BJ (cell line): ENCODE data around the gene TNFRSF8. TPM values are rescaled to one million over a fixed set of nuclear protein-coding genes. Genes with fewer than 3 reads are reported as not detected.

Source experiments
- CTCF ChIA-PET: fragments of 350-600 bp; formaldehyde crosslinking; extraction: SDS; loops from one replicate; lab custom pipeline; 2021; ENCODE audit warnings: antibody characterized with exemption, inconsistent platforms; lab: Yijun Ruan, JAX
- POLR2A ChIA-PET: fragments of 300-600 bp; sonication (Branson Sonifier 250); formaldehyde crosslinking; extraction: SDS; loops from one replicate; lab custom pipeline; 2021; ENCODE audit warnings: antibody characterized with exemption; lab: Charles Lee
- DNase-seq: peaks from one replicate; pipeline ENCODE4 v3.0.0-alpha.2; 2011; ENCODE audit warnings: low read depth
- H3K27me3 ChIP-seq: 2 replicates; pipeline ENCODE4 v1.6.0; 2011; ENCODE audit warnings: low read length; ENCODE audit not compliant: control insufficient read depth, insufficient read depth
- H3K36me3 ChIP-seq: 2 replicates; pipeline ENCODE4 v1.5.1; 2011; ENCODE audit warnings: low read length; ENCODE audit not compliant: control insufficient read depth, insufficient read depth
- H3K4me3 ChIP-seq: 2 replicates; pipeline ENCODE4 v1.5.1; 2011; ENCODE audit warnings: low read depth, mild to moderate bottlenecking, control low read depth, low read length
- polyA plus RNA-seq: library from polyadenylated mRNA; depleted of rRNA; stranded (reverse); fragments of >200 nt; gene quantifications from 2 replicates; pipeline ENCODE4 v1.2.3, GENCODE V29; 2011
- TF ChIP-seq, protein P1 (sequence below): IDR thresholded peaks from 2 replicates; pipeline ENCODE4 v1.5.1; 2011; ENCODE audit warnings: low read depth, mild to moderate bottlenecking, control low read depth, inconsistent platforms, low read length, moderate library complexity; ENCODE audit not compliant: insufficient read depth

Gene TNFRSF8
- polyA plus RNA-seq, 1 experiment = not detected

DNA sequence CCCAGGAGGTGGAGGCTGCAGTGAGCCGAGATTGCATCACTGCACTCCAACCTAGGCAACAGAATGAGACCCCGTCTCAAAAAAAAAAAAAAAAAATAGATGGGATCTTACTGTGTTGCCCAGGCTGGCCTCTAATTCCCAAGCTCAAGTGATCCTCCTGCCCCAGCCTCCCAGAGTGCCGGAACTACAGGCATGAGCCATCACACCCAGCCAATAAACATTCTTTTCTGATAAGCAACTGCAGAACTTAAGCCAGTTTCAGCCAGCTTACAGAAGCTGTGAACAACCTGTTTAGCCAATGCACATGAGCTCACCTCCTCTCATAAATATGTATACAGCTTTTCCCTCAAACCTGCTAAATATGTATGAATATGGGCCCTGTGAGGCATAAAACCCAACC, 46.9 kb upstream of the TNFRSF8 start:
- no peak for DNase-seq
- TF ChIP-seq, protein P1, sequence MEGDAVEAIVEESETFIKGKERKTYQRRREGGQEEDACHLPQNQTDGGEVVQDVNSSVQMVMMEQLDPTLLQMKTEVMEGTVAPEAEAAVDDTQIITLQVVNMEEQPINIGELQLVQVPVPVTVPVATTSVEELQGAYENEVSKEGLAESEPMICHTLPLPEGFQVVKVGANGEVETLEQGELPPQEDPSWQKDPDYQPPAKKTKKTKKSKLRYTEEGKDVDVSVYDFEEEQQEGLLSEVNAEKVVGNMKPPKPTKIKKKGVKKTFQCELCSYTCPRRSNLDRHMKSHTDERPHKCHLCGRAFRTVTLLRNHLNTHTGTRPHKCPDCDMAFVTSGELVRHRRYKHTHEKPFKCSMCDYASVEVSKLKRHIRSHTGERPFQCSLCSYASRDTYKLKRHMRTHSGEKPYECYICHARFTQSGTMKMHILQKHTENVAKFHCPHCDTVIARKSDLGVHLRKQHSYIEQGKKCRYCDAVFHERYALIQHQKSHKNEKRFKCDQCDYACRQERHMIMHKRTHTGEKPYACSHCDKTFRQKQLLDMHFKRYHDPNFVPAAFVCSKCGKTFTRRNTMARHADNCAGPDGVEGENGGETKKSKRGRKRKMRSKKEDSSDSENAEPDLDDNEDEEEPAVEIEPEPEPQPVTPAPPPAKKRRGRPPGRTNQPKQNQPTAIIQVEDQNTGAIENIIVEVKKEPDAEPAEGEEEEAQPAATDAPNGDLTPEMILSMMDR = no peak
- ChIA-PET POLR2A (no interaction called here), CTCF (no interaction called here)
- peaks cover 7% of the 10 kb centered on the region for H3K36me3 ChIP-seq
- no peaks in the 10 kb centered on the region for H3K27me3 ChIP-seq
- no peak overlapping the region for H3K4me3 ChIP-seq

DNA sequence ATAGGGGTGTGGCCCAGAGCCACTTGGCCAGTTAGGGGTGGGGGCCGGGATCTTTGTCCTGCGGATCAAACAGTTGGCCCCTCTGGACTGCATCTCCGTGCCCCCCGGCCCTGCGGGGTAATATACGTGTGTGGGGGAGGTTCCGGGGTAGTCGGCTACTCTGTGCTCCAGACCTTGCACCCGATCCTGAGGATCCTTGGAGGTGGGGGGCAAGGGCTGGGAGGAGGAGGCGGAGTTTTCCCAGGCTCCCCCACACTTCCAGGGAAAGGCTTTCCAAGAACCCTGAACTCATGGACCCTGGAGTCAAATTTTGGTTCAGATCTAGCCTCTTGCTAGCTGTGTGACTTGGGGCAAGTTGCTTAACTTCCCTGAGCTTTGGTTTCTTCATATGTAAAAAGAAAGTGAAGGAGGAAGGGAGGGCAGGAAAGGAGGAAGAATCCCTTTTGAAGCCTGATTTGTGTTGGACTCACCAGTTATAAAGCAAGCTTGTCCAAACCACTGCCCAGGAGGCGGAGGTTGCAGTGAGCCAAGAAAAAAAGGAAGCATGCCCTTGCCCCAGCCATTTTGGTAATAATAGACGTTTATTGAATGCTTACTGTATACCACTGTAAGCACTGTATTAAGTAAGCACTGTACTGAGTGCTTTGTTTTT, 43.1 kb upstream of the TNFRSF8 start:
- CTCF ChIA-PET = interaction anchor here (1.7 to 1.9 kb wide), 2 partner anchors 11 to 60 kb away, joined by 5 read pairs; no protein-coding TSS in a partner anchor
- Histone ChIP-seq H3K4me3 (peak overlapping the region; percentile 86), H3K36me3 (peaks cover 6% of the 10 kb centered on the region), H3K27me3 (no peaks in the 10 kb centered on the region)
- TF ChIP-seq, protein P1 = no peak
- POLR2A ChIA-PET = no interaction called here
- no peak for DNase-seq

DNA sequence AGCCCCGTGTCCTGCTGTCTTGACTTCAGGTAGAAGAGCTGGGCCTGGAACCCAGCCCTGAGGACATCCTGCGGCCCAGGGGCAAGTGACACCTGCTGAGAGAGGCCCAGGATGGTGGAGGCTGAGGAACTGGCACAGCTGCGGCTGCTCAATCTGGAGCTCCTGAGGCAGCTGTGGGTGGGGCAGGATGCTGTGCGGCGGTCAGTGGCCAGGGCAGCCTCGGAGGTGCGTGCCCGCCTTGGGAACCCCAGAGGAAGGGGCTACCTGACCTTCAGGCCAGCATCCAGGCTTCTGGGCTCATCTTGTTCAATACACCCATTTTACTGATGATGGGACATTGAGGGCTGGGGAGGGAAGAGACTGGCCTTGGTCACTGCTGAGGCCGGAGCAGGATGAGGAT, 41.5 kb upstream of the TNFRSF8 start:
- DNase-seq = no peak
- ChIA-PET POLR2A (no interaction called here), CTCF (no interaction called here)
- TF ChIP-seq, protein P1 = no peak
- H3K36me3 ChIP-seq = peaks cover 10% of the 10 kb centered on the region
- H3K27me3 ChIP-seq = no peaks in the 10 kb centered on the region
- no peak overlapping the region for H3K4me3 ChIP-seq

DNA sequence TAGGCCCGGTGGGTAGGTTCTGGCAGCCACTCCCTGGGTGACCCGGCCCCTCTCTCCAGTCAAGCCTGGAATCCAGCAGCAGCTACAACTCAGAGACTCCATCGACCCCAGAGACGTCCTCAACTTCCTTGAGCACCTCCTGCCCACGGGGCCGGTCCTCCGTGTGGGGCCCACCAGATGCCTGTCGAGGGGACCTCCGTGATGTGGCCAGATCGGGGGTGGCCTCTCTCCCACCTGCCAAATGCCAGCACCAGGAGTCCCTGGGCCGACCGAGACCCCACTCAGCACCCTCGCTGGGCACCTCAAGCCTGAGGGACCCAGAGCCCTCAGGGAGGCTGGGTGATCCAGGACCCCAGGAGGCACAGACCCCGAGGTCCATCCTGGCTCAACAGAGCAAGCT, 41.1 kb upstream of the TNFRSF8 start:
- ChIA-PET POLR2A (no interaction called here), CTCF (no interaction called here)
- H3K4me3 ChIP-seq = no peak overlapping the region
- no peaks in the 10 kb centered on the region for H3K27me3 ChIP-seq
- H3K36me3 ChIP-seq = peaks cover 11% of the 10 kb centered on the region
- TF ChIP-seq, protein P1 = no peak
- DNase-seq = no peak

DNA sequence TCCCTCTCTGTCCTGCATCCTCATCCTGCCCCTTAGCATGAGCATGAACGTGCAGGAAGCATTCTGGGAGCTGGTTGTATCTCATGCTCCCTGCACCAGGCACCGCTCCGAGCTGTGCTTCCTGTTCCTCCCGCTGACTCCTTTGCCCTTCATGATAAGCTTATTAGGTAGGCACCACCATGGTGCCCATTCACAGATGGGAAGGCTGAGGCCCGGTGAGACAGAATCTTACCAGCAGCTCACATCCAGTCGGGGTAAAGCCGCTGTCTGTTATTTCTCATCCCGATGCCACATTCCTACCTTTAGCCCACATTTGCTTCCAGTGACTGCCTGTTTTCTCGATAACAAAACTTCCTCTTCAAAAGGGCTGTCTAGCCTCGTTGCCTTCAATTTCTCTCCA, 36.5 kb upstream of the TNFRSF8 start:
- no peaks in the 10 kb centered on the region for H3K27me3 ChIP-seq
- DNase-seq = no peak
- POLR2A ChIA-PET = no interaction called here
- CTCF ChIA-PET = interaction anchor here (1.0 kb wide), 1 partner anchor 53 kb away, joined by 3 read pairs; no protein-coding TSS in a partner anchor
- TF ChIP-seq, protein P1 = no peak
- H3K36me3 ChIP-seq = peaks cover 20% of the 10 kb centered on the region
- H3K4me3 ChIP-seq = no peak overlapping the region
